ENCODE data around the gene SIK3.

DNA sequence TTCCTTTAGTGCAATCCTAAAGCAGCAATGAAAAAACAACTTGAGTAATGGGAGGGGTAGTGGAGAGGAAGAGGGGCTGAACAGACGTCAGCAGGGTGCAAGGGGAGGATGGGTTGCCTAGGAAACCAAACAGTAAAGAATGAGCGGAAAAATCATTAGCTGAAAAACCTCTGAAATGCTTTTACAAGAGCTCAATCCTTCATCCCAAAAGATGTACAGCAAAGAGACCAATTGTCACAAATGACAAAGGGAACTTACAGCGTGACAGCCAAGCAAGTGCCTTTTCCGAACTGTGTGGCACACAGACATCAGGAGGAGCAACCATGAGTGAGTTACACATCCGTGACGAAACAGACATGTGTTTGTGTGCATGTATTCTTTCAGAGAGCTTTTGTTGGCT, 104.6 kb downstream of the SIK3 start:
- no peak for TF ChIP-seq POLR2A (IDR thresholded peaks at IDR 0.05)
- TF ChIP-seq, protein P1, sequence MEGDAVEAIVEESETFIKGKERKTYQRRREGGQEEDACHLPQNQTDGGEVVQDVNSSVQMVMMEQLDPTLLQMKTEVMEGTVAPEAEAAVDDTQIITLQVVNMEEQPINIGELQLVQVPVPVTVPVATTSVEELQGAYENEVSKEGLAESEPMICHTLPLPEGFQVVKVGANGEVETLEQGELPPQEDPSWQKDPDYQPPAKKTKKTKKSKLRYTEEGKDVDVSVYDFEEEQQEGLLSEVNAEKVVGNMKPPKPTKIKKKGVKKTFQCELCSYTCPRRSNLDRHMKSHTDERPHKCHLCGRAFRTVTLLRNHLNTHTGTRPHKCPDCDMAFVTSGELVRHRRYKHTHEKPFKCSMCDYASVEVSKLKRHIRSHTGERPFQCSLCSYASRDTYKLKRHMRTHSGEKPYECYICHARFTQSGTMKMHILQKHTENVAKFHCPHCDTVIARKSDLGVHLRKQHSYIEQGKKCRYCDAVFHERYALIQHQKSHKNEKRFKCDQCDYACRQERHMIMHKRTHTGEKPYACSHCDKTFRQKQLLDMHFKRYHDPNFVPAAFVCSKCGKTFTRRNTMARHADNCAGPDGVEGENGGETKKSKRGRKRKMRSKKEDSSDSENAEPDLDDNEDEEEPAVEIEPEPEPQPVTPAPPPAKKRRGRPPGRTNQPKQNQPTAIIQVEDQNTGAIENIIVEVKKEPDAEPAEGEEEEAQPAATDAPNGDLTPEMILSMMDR (IDR thresholded peaks at IDR 0.05) = no peak
